Measurements from ENCODE around the gene PORCN. TPM values are rescaled to one million over a fixed set of nuclear protein-coding genes. Genes with fewer than 3 reads are reported as not detected.

PORCN gene
- total and polyA plus RNA-seq, 9 of the 15 experiments (the other 6 are each of a cell fraction or from before 2014, with no cell fraction given), result 0.34 to 5.1 (median 2.8) TPM

DNA sequence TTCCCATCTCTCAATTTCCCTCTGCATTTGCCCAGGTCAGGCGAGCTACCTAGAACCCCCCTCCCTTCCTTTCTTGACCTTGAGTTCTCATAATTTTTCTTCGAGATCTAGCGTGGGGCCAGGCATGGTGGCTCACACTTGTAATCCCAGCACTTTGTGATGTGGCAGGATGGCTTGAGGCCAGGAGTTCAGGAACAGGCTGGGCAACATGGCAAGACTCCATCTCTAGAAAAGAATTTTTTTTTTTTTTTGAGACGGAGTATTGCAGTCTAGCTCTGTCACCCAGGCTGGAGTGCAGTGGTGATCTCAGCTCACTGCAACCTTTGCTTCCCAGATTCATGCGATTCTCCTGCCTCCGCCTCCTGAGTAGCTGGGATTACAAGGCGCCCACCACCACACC lies 4.5 kb upstream of the PORCN start:
- TF ChIP-seq ZFX (CRISPR knock-in tag; IDR thresholded peaks at IDR 0.05) (no peak), ZNF589 (CRISPR knock-in tag; IDR thresholded peaks at IDR 0.05; ENCODE audit: low read depth) (no peak), NCOA4 (IDR thresholded peaks at IDR 0.05; ENCODE audit: partially characterized antibody) (no peak), PCBP2 (IDR thresholded peaks at IDR 0.05; ENCODE audit: low read depth, low read length, poor library complexity, severe bottlenecking) (no peak), HMG20B (CRISPR knock-in tag; IDR thresholded peaks at IDR 0.05) (no peak), TRIM24 (IDR thresholded peaks at IDR 0.05) (no peak), SUPT5H (IDR thresholded peaks at IDR 0.05) (no peak), ZNF134 (CRISPR knock-in tag; conservative IDR thresholded peaks at IDR 0.05) (no peak), MEIS2 (IDR thresholded peaks at IDR 0.05; ENCODE audit: partially characterized antibody) (no peak), EHMT2 (IDR thresholded peaks at IDR 0.05) (no peak), PTTG1 (tag; IDR thresholded peaks at IDR 0.05; ENCODE audit: low read depth) (no peak)
- TF ChIP-seq, protein P1, sequence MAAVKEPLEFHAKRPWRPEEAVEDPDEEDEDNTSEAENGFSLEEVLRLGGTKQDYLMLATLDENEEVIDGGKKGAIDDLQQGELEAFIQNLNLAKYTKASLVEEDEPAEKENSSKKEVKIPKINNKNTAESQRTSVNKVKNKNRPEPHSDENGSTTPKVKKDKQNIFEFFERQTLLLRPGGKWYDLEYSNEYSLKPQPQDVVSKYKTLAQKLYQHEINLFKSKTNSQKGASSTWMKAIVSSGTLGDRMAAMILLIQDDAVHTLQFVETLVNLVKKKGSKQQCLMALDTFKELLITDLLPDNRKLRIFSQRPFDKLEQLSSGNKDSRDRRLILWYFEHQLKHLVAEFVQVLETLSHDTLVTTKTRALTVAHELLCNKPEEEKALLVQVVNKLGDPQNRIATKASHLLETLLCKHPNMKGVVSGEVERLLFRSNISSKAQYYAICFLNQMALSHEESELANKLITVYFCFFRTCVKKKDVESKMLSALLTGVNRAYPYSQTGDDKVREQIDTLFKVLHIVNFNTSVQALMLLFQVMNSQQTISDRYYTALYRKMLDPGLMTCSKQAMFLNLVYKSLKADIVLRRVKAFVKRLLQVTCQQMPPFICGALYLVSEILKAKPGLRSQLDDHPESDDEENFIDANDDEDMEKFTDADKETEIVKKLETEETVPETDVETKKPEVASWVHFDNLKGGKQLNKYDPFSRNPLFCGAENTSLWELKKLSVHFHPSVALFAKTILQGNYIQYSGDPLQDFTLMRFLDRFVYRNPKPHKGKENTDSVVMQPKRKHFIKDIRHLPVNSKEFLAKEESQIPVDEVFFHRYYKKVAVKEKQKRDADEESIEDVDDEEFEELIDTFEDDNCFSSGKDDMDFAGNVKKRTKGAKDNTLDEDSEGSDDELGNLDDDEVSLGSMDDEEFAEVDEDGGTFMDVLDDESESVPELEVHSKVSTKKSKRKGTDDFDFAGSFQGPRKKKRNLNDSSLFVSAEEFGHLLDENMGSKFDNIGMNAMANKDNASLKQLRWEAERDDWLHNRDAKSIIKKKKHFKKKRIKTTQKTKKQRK (IDR thresholded peaks at IDR 0.05; ENCODE audit: borderline replicate concordance, low read depth, low read length), result no peak
- no peaks in the 10 kb centered on the region for H3K36me3 ChIP-seq (ENCODE audit: control insufficient read depth, insufficient read depth, low read length)
- ATAC-seq (no peak), FAIRE-seq (no peak), DNase-seq (ENCODE audit: extremely low read depth in 1 of 4, low spot score in 3 of 4) (no peak)
- no peak overlapping the region for H3K27ac ChIP-seq (ENCODE audit: extremely low read depth, low read depth, low read length)
- no peak overlapping the region for H3K9ac ChIP-seq (ENCODE audit: insufficient read depth in 1 of 2, low read depth in 2 of 2, low read length in 2 of 2)
- intact Hi-C loops (cut with micrococcal nuclease) (no loop called here), in situ Hi-C loops (cut with MboI) (no loop called here)
- 51% methylated on average over 3 of the region's 7 CpGs for WGBS (ENCODE audit: insufficient coverage, low coverage, missing lambda C conversion rate)
- no TSS peak for BruUV-seq (replicated peaks)
- no peak overlapping the region for H3K4me2 ChIP-seq (ENCODE audit: insufficient read depth, low read length)
- H2AFZ ChIP-seq (ENCODE audit: low read depth, low read length), result no peak overlapping the region
- peaks cover 5% of the 10 kb centered on the region; the same call in 2 of the 3 replicates for H3K79me2 ChIP-seq (ENCODE audit: control insufficient read depth, insufficient read depth, low read length)
- H4K20me1 ChIP-seq (replicated peaks; ENCODE audit: control insufficient read depth, insufficient read depth, low read length), result no peaks in the 10 kb centered on the region
- H3K27me3 ChIP-seq (ENCODE audit: control insufficient read depth in 2 of 2, insufficient read depth in 2 of 2, low read length in 2 of 2), result no peaks in the 10 kb centered on the region
- no peaks in the 10 kb centered on the region for H3K9me1 ChIP-seq (ENCODE audit: control insufficient read depth, insufficient read depth, low read length)
- H3K4me1 ChIP-seq (replicated peaks in 1 of 2; ENCODE audit: control insufficient read depth in 2 of 2, insufficient read depth in 2 of 2, low read length in 2 of 2), result peaks cover 3 to 10% of the 10 kb centered on the region in 2 experiments; a peak in 4 of 5 replicates
- ChIA-PET POLR2A (interaction anchor here (0.6 kb wide), 1 partner anchor 22 kb away, joined by 3 read pairs; no protein-coding TSS in a partner anchor), CTCF (ENCODE audit: low intra/inter-chr PET ratio) (no interaction called here)
- no peak overlapping the region for H3K4me3 ChIP-seq
- H3K9me3 ChIP-seq (replicated peaks; ENCODE audit: control insufficient read depth, insufficient read depth, low read depth, low read length), result no peaks in the 10 kb centered on the region
